NCI-H1048 (cell line): ENCODE results near the gene CD63.

Source experiments
- DNase-seq: peaks from one replicate; lab custom pipeline; 2025; lab: John Stamatoyannopoulos, UW

The CD63 gene

GRCh38 chr12:55720894-55721444, 7.8 kb downstream of the CD63 start:
- no peak for DNase-seq

- DNase-seq = no peak
These were observed 8.7 kb downstream of the CD63 start, which contains the start of gene RDH5 for GRCh38 chr12:55720071-55720564. Gene RDH5 (plus strand): TSS chr12:55720393. CDS start chr12:55721185, 792 bp downstream.

- no peak for DNase-seq
These were observed 9.4 kb downstream of the CD63 start for GRCh38 chr12:55719371-55719770.

- DNase-seq = no peak
These were observed 10.1 kb downstream of the CD63 start for GRCh38 chr12:55718624-55719275.

- DNase-seq = no peak
These were observed 10.8 kb downstream of the CD63 start for GRCh38 chr12:55718015-55718414.

GRCh38 chr12:55717011-55718007, 11.5 kb downstream of the CD63 start:
- no peak for DNase-seq

GRCh38 chr12:55716582-55716957, 12.2 kb downstream of the CD63 start:
- no peak for DNase-seq

GRCh38 chr12:55715833-55716581, 12.8 kb downstream of the CD63 start, which contains the start of gene BLOC1S1:
Gene BLOC1S1 (plus strand): TSS chr12:55716046. CDS start chr12:55716052, 6 bp downstream.
- DNase-seq = peak; percentile 65

- DNase-seq = no peak
These were observed 13.5 kb downstream of the CD63 start for GRCh38 chr12:55715169-55715764.

- DNase-seq = no peak
These were observed 15.1 kb downstream of the CD63 start for GRCh38 chr12:55713721-55714120.

GRCh38 chr12:55712700-55713415, 16.0 kb downstream of the CD63 start:
- no peak for DNase-seq

- DNase-seq = no peak
These were observed 16.8 kb downstream of the CD63 start for GRCh38 chr12:55711786-55712553.

GRCh38 chr12:55708695-55709233, 20.0 kb downstream of the CD63 start:
- DNase-seq = no peak

GRCh38 chr12:55707841-55708694, 20.7 kb downstream of the CD63 start, which contains the start of gene ITGA7:
Gene ITGA7 (minus strand): TSS chr12:55707904. CDS start chr12:55707682, 222 bp downstream.
- DNase-seq = no peak

GRCh38 chr12:55707219-55707671, 21.6 kb downstream of the CD63 start:
- no peak for DNase-seq

- DNase-seq = no peak
These were observed 22.1 kb downstream of the CD63 start for GRCh38 chr12:55706568-55707218.

- DNase-seq = no peak
These were observed 22.9 kb downstream of the CD63 start for GRCh38 chr12:55705782-55706402.
